ENCODE data around the gene MELTF. TPM values are rescaled to one million over a fixed set of nuclear protein-coding genes. Genes with fewer than 3 reads are reported as not detected.
A peak's percentile ranks its signal among the peaks of the same experiment; 100 is the strongest.

MELTF gene
- total RNA-seq, 1 donor from 2014 or later, result 5.2 TPM

- peak; percentile 65 for DNase-seq (ENCODE audit: low spot score)
- Mint-ChIP-seq H3K27me3 (ENCODE audit: low read depth) (no peaks in the 10 kb centered on the region), H3K4me1 (ENCODE audit: low read depth) (no peaks in the 10 kb centered on the region), H3K27ac (ENCODE audit: unreplicated experiment) (no peak overlapping the region), H3K9me3 (ENCODE audit: low read depth) (no peaks in the 10 kb centered on the region), H3K4me3 (ENCODE audit: unreplicated experiment) (no peak overlapping the region), H3K36me3 (ENCODE audit: low read depth) (no peaks in the 10 kb centered on the region)
- no peak for TF ChIP-seq CTCF (IDR thresholded peaks at IDR 0.05)
These were observed 33.0 kb downstream of the MELTF start for GRCh38 chr3:196996454-196997265.

- Mint-ChIP-seq H3K27me3 (ENCODE audit: low read depth) (no peaks in the 10 kb centered on the region), H3K9me3 (ENCODE audit: low read depth) (no peaks in the 10 kb centered on the region), H3K4me3 (ENCODE audit: unreplicated experiment) (no peak overlapping the region), H3K27ac (ENCODE audit: unreplicated experiment) (no peak overlapping the region), H3K36me3 (ENCODE audit: low read depth) (no peaks in the 10 kb centered on the region), H3K4me1 (ENCODE audit: low read depth) (no peaks in the 10 kb centered on the region)
- no peak for TF ChIP-seq CTCF (IDR thresholded peaks at IDR 0.05)
- DNase-seq (ENCODE audit: low spot score), result peak; percentile 33
These were observed 33.8 kb downstream of the MELTF start for GRCh38 chr3:196995646-196996355.

DNA sequence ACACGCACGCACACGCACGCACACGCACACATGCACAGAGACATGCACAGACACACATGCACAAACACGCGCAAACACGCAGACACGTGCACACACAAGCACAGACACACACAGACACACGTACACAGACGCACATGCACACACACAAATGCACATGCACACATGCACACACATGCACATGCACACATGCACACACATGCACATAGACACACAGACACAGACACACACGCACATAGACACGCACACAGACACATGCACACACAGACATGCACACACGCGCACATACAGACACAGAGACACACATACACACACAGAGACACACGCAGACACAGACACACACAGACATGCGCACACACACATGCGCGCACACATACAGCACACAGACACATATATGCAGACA lies 34.6 kb downstream of the MELTF start:
- no peaks in the 10 kb centered on the region for H3K9me3 Mint-ChIP-seq (ENCODE audit: low read depth)
- no peaks in the 10 kb centered on the region for H3K27me3 Mint-ChIP-seq (ENCODE audit: low read depth)
- no peak overlapping the region for H3K4me3 Mint-ChIP-seq (ENCODE audit: unreplicated experiment)
- no peak for TF ChIP-seq CTCF (IDR thresholded peaks at IDR 0.05)
- DNase-seq (ENCODE audit: low spot score), result peak; percentile 20
- H3K27ac Mint-ChIP-seq (ENCODE audit: unreplicated experiment), result no peak overlapping the region
- no peaks in the 10 kb centered on the region for H3K4me1 Mint-ChIP-seq (ENCODE audit: low read depth)
- no peaks in the 10 kb centered on the region for H3K36me3 Mint-ChIP-seq (ENCODE audit: low read depth)

DNA sequence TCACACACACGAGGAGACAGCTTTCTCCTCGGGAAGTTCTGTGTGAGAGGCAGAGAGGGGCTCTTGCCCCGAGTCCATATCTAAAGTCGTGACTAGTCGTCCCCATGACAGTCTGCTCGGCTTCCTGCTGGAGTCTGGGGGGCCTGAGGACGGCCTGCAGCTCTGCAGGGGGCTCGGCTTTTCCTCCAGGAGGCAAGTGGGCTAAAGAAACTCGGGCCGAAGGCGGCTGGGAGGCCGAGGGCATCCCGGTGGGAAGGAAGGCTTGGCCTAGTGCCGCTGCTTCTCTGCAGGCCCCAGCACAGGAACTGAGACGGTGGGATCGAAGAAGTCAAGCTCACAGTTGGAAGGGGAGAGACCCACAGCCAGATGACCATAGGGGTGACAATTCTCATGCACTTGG lies 35.6 kb downstream of the MELTF start:
- no peaks in the 10 kb centered on the region for H3K9me3 Mint-ChIP-seq (ENCODE audit: low read depth)
- no peak overlapping the region for H3K27ac Mint-ChIP-seq (ENCODE audit: unreplicated experiment)
- no peaks in the 10 kb centered on the region for H3K4me1 Mint-ChIP-seq (ENCODE audit: low read depth)
- no peak for TF ChIP-seq CTCF (IDR thresholded peaks at IDR 0.05)
- no peaks in the 10 kb centered on the region for H3K36me3 Mint-ChIP-seq (ENCODE audit: low read depth)
- H3K27me3 Mint-ChIP-seq (ENCODE audit: low read depth), result no peaks in the 10 kb centered on the region
- peak; percentile 68 for DNase-seq (ENCODE audit: low spot score)
- no peak overlapping the region for H3K4me3 Mint-ChIP-seq (ENCODE audit: unreplicated experiment)

DNA sequence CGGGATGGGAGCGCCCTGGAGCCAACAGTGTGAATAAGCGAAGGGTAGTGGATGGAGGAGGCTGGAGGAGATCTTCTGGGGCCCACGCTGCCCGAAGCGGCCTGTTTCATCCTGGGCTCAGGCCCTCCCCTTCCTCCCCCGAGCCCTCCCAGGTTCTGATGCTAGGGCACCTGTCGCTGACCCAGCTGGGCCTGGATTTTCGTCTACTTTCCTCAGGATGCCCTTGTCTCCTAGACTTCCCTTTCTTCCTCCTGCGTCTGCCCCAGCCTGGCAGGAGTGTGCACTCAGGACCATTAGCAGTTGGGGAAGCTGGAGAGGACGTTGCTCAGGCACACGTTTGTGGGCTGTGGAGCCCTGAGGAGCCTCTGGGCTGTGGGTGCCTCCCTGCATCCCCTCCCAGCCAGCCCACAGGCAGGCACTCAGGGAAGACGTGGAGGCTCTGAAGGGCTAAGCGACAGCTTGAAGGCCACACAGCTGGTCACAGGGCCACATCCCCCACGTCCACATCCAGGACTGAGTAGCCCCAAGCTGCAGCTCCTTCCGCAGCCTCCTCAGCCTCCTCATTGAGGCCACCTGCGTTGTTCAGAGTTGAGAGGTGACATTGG lies 37.1 kb downstream of the MELTF start:
- TF ChIP-seq CTCF (IDR thresholded peaks at IDR 0.05), result no peak
- Mint-ChIP-seq H3K4me1 (ENCODE audit: low read depth) (no peaks in the 10 kb centered on the region), H3K27ac (ENCODE audit: unreplicated experiment) (no peak overlapping the region), H3K4me3 (ENCODE audit: unreplicated experiment) (no peak overlapping the region), H3K27me3 (ENCODE audit: low read depth) (peaks cover 1% of the 10 kb centered on the region), H3K36me3 (ENCODE audit: low read depth) (no peaks in the 10 kb centered on the region), H3K9me3 (ENCODE audit: low read depth) (no peaks in the 10 kb centered on the region)
- DNase-seq (ENCODE audit: low spot score), result peak; percentile 66
